IPS DF 4.7 (cell line): ENCODE data around the gene P2RY12.

Experiments
- DNase-seq: peaks from one replicate; pipeline ENCODE4 v3.0.0-alpha.2; 2013; ENCODE audit warnings: low spot score; ENCODE audit errors: extremely low read depth

Gene P2RY12

DNA sequence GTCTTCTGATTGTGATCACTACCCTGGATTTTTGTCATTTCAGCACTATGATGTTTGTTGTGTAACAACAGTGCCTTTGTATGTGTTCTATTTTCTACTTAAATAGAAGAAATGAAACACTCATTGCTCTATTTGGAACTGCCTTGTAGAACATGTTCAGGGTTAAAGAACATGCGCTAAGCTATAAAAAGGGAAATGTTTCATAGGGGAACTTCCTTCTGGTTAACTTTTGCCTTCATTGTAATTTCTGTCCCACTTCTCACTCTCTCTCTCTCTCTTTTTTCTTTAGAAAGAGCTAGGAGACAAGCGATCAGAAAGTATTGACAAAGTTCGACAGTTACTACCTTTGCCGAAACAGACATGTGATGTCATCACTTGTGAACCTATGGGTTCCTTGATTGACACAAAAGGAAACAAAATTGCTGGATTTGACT, at the start of gene P2RY12:
TSS of gene P2RY12 (minus strand) at position 13 of the 434 bp plus-strand sequence. CDS start 45,908 bp downstream, outside the sequence.
- no peak for DNase-seq

DNA sequence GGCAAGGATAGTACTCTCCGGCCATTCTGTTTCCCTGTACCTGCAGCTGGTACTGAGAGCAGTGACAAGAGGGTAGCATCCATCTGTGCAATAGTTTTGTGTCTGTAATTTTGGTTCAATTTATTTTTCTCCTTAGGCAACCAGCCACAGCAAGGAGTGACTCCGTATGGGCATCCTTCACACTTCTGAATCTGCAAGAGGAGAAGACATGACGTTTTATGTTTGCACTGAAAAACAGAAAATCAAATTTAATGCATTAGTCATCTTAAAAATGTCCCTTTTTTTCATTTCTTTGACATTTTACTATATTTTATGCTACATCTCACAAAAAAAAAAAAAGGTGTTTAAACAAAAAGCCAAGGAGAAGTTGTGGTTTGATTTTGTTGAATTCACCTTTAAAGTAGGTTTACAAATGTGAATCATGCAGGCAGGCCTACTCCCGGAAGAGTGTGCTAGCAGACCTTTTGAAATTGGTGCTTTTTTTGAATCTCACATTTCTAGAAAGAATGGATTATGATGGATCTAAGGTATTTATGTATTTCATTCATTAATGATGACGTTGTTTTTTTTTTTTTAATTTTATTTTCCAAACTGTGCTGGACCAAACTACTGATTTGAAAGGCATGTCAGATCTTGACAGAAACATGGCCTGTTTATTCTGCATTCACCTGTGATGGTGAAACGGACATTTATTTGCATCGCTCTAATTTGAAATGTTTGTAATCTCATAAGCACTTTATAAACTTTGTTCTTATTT, 48.2 kb upstream of the P2RY12 start:
- DNase-seq, result no peak

DNA sequence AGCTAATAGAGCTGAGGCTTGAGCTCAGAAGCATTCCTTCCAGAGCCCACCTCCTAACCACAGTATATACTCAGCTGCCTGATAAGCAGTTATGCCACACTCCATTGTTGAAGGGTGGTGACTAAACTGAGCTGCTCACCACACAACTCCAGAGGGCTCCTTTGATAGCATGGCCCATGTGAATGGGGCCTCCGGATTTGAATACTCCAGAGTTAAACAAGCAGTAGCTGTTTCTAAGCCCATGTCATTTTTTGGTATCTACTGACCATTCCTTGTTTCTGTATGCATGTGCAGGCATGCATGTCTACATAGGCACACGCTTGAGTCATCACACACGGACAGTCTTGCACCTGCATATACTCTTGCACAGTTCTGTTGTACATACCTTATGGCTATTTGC, 47.4 kb upstream of the P2RY12 start:
- DNase-seq, result no peak

DNA sequence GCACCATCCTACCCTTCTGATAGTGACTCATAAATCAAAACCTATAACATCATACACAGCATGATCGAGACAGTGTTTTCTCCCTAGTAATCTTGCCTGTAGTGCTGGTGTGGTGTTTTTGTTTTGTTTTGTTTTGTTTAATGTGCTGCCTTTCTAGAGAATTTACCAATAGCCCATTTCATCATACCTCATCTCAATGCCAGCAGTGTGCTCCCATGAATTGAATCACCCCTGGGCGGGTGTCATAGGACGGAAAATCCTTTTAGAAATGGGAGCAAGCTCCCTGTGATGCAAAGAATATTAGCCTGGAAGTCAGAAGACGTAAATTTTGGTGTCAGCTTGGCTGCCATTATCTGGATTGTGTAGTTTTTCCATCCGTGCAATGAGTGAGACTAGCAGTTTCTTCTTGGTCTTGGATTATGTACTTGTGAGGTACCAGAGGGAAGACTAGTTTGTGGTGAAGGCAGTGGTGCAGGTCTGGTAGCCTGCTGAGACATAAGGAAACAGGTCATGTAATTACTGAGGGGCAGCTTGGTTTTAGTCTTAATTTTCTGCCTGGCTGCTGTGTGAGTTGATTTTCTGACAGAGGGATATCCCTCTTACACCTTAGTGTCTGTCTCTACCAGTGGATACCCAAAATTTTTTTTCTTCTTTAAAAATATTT, 46.4 kb upstream of the P2RY12 start:
- DNase-seq, result no peak

DNA sequence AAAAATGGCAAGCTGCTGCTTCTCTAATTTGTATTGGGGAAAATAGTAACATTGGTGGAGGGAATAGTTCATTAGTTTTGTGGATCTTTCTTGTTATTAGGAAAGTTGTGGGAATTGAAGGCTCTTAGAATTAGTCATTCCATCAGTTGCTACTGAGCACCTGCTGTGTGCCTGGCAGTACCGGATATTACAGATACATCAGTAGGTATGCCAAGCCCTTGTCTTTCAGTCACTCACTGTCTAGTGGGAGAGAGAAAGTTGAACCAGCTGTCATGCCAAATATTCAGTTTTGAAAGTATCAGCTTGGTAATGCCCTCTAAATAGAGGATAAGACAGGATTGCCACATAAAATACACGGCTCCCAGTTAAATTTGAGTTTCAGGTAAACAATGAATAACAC, 43.8 kb upstream of the P2RY12 start:
- DNase-seq, result no peak

DNA sequence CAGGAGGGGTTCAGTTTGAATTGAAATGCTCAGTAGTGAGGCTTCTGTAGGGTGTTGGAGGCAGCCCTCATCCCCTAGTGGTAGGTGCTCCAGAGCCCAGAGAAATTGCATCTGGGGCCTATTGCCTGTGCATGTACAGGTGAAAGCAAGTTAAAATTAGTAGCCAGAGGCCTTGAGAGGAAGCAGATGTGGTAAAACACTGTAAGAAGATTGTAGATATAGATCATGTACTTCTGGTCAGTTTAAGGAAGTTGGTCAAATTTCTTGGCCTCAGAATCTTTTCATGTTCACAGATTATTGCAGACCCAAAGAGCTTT, 41.7 kb upstream of the P2RY12 start:
- DNase-seq, result no peak

DNA sequence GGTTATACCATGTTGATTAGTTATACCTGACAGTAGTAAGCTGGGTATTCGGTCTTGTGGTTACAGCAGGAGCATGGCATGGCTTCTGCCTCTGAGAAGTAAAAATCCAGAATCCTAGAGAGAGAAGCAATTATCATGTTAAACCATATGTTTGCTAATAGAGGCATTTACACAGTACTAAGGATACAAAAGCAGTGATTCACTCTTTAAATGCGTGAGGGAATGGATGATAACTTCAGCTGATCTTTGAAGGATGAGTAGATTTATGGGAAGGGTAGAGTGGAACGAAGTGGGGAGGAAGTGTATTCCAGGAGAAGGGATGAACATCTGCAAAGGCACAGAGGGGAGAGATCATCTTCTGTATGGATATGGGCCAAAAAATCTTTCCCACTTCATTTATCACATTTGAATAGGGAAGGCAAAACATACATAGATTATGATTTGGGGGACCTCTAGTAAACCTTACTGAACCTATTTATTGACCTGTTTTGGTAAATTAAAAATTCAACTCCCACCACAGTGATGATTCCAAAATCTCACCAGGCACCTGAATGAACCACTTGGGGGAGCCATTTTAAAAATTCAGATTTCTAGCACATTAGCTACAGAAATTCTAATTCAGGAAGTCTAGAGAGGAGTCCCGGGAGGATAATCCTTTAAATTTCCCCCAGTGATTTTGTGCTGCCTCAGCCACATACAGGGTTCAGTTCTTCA, 41.2 kb upstream of the P2RY12 start:
- no peak for DNase-seq

DNA sequence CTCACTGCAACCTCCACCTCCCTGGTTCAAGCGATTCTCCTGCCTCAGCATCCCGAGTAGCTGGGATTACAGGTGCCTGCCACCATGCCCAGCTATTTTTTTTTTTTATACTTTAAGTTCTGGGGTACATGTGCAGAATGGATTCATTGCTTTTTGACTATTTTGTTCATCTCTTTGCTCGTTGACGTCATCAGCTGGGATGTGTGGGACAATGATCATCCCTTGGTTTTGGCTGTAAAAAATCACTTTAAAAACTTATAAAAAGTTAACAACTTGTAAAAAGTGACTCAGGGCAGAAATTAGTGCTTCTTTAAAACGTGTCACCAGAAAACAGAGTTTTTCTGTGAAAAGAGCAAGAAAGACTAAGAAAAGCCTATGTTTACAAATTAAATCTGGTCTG, 38.5 kb upstream of the P2RY12 start:
- no peak for DNase-seq

DNA sequence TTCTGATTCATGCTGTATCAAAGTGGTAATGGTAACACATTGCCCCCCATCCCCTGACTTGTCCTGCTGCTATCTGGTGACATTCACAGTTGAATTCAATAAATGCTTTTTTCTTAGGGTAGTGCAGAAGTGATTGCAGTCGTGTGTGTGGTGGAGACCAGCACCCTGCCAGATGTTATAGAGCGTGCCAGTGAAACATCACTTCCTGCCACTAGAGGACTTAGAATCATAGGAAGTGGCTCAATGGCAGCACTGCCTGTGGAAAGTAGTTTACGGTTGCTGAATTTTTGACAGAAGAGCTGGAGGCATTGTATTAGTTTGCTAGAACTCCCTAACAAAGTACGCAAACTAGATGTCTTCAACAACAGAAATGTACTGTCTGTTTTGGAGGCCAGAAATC, 37.4 kb upstream of the P2RY12 start:
- DNase-seq, result no peak

DNA sequence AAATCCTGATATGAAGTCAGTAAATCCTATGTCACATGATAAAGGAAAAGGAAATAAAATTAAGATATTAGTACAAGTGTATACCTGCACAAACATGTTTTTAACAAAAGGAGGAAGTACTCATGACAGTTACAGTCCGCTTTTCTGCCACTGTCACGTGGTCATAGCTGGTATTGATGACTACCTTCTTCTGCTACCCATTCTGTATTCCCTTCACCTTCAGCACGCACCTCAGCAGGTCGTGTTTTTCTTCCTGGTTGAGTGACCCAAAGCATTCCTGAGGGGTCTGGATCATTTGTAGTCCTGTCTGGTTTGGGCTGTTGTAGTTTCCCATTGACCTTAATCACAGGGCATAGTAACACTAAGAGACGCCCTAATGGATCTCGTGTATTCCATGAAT, 35.3 kb upstream of the P2RY12 start:
- DNase-seq, result no peak

DNA sequence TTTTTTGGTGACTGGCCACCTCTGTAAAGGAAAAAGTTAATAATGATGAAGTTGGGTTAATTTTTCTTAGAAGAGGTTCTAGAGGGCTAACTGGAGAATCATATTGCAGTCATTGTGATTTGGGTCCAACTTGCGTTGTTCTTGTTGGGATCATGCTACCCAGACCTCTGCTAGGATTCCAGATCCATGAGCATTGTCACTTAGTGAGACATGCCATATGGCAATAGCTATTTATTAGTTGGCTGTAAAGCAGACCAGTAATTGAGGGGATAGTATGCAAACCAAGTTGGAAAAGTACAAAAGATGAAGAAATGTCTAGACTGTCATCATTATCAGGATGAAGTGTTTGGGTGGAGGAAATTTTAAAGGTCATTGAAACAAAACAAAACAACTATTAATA, 30.7 kb upstream of the P2RY12 start:
- no peak for DNase-seq

DNA sequence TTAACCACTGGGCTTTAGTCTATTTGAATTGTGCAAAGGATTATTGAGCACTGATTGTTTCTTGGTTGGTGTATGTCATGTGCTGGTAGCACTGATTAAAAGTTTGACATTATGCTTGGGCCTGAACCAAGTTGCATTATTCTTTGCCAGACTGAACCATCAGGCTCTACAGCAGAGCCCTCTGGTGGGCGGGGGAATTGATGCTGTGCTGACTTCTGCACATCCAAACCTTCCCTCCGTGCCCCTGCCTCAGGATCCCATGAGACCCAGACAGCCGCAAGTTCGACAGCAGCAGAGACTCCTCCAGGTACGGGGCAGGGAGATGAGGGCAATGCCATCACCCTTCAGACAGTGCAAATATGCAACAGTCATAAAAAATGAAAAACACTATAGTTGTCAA, 28.4 kb upstream of the P2RY12 start:
- no peak for DNase-seq

DNA sequence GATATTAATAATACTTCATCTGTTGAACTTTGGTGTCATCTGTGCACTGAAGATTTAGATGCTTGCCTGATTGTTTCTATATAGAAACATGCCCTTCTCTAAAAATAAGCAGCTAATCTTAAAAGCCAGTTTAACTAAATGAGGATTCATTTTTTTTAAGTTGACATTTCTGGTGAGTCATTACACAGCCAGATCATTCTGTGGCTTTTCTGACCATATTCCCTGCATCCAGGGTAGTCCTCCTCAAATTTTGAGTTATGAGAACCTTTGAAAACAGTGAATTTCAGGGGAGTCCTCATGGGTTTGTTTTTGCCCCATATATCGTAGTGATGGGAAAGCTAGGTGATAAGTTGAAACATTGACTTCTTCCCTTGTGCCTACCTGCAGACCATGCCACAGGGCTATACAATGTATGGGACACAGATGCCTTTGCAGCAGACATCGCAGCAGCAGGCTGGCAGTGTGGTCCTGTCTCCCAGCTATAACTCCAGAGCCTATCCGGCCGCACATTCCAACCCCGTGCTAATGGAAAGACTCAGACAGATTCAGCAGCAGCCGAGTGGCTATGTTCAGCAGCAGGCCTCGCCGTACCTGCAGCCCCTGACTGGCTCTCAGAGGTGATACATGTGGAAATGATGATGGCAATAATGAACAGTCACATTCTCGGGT, 26.5 kb upstream of the P2RY12 start:
- no peak for DNase-seq

DNA sequence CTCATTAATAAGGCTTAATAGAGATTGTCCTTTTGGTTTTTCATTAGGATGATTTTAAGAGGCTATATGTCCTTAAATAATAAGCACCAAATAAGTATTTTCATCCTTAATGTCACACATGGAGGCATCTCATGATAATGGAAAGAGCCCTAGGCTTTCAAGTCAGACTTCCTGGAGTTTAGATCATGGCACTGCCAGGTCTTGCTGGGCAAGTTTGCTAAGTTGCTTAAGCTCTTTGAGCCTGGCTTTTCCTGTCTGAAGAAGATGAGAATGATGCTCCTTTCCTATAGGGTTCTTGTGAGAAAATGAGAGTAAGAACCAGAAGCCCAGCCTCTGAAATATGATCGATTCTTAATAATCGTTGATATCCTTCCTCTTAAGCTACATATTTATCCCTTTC, 23.4 kb upstream of the P2RY12 start:
- DNase-seq, result no peak

DNA sequence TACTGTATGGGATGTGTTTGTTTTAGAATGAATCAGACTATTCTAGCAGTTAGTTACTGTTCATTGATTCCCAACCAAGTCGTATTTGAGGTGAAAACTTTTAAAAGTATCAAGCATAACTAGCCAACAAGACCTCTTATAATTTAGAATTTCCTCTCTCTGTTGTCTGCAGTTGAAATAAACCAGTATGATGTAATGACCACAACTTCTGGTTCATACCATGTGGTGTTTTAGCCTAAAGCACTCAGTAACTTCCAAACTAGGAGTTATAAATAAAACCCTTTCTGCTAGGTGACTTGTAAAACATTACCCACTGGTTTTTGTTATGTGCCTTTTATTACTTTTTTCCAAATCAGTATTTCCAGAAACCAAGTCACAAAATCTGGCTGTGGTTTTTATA, 19.8 kb upstream of the P2RY12 start:
- no peak for DNase-seq

DNA sequence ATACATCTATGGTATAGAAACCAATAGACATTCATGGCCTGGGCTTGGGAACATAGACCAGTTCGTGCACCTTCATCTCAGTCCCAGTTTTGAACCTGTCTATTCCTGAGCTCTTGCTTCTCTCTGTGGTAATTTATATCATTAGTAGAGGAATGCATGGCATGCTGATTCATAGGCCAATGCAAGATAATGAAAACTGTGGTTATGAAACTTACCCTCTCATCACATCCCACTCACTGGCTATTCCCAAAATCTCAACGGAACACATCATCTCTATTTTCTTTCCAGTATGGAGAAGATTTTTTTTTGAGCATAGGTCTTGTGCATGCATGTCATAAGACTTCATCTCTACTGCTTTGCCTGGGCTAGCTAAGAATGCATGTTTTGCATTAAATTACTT, 18.7 kb upstream of the P2RY12 start:
- DNase-seq, result no peak

DNA sequence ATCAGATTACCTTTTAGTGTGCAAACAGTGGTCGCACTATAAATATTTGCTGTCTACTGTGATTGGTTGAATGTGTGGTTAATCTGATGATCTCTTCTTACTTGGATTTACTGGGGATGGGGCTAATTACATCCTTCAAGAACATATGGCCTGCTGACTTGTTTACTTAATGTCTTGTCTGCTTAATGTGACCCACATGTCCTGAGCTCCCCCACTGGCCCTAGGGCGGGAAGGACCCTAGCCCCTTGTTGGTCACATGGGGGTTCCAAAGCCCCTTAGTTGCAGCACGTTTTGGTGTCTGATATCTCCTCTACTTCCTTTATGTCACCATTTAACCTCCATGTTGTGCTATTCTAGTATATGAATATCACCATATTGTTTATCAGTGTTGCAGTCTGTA, 17.8 kb upstream of the P2RY12 start:
- DNase-seq, result no peak

DNA sequence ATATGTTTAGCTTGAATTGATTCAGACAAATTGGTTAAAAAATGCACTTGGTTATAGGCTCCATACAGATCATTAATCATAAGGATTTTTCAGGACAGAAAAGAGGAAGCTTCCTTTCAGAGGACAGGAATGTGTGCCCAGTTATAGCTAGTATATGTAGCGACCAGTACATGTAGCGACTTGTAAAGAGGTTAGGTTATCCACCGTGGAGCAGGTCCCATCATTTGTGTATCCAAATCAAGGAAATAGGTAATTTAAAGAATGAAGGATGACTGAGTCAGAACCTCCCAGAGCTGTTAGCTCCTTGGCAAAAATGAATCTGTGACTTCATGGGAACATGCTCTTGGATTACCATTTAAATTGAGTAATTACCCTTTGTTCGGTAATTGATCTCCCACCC, 15.8 kb upstream of the P2RY12 start:
- DNase-seq, result no peak

DNA sequence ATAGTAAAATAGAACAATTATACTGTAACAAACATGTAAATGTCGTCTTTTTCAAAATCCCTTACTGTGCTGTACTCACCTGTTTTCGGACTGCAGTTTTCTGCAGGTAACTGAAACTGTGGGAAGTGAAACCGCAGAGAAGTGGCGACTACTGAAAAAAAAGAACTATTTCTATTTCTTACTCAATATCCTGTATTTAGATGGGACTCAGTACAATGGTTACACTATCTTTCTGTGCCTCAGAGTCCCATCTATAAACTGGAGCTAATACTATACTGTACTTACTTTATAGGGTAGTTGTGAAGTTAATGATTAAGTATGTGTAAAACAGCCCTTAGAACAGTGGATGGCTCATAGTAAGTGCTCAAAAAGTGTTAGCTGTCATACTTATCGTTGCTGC, 14.3 kb upstream of the P2RY12 start:
- no peak for DNase-seq

DNA sequence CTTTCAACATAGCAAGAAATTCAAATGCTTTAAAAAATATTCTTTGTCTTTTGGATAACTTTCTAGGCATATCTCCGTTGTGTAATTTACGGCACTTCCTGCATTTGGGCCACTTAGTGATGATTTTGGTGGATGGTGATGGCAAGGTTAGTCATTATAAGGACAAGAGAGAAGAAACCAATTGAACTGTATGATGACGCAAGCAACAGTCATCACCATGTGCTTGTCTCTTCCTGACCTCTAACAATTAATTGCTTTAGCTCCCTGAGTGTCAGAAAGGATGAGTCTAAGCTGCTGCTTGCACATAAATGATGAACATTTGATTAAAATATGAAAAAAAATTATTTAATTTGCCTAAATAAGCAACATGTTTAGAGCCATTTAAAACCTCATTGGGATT, 11.3 kb upstream of the P2RY12 start:
- DNase-seq, result no peak

DNA sequence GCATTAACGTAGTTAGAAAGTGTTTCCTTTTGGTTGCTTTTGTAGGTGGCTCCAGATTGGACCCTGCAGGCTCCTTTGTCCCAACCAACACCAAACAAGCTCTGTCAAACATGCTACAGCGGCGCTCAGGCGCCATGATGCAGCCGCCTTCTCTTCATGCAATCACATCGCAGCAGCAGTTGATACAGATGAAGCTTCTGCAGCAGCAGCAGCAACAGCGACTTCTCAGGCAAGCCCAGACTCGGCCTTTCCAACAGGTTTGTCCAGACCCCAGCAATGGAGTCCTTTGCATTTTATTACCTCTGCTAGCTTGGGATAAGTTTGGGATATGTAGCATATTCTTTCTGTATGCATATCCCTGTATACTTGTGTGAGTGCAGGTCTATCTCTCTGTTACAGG, 10.1 kb upstream of the P2RY12 start:
- no peak for DNase-seq

DNA sequence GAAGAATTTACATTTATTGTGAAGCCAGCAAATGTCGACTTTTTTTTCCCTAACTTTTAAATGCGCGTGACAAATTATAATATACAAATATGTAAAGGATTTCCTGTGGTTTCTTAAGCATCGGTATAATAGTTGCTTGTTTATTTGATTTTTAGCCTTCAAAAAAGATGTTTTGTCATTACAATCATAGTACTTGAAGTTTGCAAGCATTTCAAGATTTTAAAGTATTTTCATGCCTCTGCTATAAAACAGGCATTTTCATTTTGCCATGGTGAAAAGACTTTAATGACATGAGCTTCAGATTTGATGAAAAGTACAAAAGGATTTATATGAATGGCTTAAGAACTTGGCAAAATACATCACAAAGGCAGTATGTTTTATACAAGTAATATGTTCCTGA, 9.4 kb upstream of the P2RY12 start:
- DNase-seq, result no peak
